HG02642 (cell line): ENCODE data around the gene TEDC2.
"Not testable (repeated sequence)": the region's sequence is repeated elsewhere in the genome, so short reads cannot be mapped to it uniquely, and the experiment has no call there.

Experiments used
- ATAC-seq: cut with Tn5 transposase; IDR thresholded peaks from one replicate; pipeline ENCODE4 v1.9.1; 2021; ENCODE audit warnings: mild to moderate bottlenecking; ENCODE audit not compliant: unreplicated experiment, poor library complexity

TEDC2 gene

DNA sequence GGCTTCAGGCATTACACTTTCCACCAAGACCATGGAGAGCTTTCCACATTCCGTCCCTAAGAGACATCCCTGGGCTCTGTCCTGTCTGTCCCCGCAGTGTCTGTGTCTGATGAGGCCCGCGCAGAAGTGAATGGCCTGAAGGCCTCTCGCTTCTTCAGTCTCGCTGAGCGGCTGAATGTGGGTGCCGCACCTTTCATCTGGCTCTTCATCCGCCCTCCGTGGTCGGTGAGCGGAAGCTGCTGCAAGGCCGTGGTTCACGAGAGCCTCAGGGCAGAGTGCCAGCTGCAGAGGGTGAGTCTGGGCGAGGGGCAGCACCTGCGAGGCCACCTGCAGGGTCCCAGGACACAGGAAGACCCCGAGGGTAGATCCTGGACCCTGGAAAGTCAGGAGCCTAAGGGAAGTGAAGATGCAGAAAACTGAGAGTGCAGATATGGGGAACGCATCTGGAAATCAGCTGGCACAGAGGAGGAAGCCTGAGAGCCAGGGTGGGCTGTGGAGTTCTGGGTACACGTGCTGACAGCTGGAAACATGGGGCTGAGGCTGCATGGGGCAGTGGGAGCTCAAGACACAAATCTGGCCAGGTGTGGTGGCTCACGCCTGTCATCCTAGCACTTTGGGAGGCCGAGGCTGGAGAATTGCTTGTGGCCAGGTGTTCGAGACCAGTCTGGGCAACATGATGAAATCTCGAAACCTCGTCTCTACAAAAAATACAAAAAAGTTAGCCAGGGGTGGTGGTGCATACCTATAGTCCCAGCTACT is 22.7 kb upstream of the TEDC2 start:
- ATAC-seq, result no peak

DNA sequence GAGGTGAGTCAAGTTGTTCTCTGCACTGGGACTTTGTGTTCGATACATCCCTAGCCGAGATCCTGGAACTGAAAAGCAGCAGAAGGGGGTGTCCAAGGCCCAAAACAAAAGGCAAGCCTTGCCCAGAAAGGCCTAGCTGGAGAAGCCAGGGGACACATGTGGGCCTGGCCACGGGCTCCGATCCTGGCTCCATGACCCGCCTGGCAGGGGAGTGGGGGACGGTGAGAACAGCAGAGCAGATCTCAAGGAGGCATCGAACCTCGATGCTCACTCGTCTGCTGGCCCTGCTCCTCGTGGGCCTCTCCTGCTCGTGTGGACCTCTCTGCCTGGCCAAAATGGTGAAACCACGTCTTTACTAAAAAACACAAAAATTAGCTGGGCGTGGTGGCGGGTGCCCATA is 21.8 kb upstream of the TEDC2 start:
- ATAC-seq, result no peak

DNA sequence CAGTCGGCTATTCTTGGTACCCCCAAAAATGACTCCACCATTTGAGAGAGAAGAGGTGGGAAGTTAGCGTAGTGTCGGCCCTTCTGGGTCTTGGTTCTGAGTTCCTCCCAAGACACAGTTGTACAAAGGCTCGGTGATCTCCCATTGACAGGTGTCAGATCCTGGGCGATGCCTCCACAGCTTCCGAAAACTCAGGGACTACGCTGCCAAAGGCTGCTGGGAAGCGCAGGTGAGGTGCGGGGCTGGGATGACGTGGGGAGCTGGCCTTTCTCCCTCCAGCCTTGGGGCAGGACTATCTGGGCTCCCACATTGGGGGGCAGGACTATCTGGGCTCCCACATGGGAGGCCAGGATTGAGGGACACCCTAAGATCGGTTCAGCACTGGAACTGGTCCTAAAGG is 20.3 kb upstream of the TEDC2 start:
- no peak for ATAC-seq

DNA sequence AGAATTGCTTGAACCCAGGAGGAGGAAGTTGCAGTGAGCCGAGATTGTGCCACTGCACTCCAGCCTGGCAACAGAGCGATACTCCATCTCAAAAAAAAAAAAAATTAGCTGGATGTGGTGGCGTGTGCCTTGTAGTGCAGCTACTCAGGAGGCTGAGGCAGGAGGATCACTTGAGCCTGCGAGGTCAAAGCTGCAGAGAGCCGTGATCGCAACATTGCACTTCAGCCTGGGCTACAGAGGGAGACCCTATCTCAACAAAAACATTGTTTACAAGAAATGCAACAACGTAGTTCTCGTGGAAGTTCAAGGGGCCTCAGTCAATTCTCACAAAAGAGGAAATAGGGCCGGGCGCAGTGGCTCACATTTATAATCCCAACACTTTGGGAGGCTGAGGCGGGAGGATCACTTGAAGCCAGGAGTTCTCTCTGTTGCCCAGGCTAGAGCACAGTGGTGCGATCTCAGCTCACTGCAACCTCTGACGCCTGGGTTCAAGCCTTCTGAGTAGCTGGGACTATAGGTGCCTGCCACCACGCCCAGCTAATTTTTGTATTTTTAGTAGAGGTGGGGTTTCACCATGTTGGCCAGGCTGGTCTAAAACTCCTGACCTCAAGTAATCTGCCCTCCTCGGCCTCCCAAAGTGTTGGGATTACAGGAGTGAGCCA is 18.6 kb upstream of the TEDC2 start:
- not testable (repeated sequence) for ATAC-seq

DNA sequence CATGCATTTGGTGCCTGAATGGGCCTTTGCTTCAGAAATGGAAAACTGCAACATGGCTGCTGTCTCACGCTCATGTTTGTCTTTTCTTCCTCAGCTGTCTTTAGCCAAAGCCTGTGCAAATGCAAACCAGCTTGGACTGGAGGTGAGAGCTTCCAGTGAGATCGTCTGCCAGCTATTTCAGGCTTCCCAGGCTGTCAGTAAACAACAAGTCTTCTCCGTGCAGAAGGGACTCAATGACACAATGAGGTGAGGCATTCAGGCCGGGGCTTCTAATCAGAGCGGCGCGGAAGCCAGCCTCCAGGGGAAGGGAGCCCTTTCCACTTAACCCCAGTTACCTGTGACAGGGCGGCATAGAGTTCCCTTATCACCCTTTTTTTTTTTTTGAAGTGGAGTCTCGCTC is 16.4 kb upstream of the TEDC2 start:
- ATAC-seq, result no peak

DNA sequence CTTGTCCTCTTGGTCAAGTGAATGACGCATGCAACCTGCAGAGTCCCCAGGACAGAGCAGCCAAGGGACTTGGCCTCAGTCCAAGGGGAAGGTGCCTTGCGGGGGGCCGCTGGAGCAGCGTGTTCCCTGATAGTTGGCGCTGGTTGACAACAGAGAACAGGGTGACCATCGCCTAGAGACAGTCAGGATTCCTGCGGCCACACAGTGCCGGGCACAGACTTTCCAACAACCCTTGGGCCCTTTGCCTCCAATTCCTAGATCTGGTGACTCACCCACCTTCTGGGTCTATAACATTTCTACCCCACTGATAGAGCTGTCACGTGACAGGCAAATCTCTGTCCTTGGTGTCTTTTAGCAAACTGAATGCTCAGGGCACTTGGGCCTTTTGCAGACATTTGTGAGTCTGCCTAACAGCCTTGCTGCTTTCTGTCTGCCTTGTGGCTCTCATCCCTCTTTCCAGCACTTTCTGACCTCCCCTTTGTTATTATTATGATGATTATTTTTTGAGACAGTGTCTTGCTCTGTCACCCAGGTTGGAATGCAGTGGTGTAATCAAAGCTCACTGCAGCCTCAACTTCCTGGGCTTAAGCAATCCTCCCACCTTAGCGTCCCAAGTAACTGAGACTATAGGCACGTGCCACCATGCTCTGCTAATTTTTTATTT is 11.9 kb upstream of the TEDC2 start:
- no peak for ATAC-seq

DNA sequence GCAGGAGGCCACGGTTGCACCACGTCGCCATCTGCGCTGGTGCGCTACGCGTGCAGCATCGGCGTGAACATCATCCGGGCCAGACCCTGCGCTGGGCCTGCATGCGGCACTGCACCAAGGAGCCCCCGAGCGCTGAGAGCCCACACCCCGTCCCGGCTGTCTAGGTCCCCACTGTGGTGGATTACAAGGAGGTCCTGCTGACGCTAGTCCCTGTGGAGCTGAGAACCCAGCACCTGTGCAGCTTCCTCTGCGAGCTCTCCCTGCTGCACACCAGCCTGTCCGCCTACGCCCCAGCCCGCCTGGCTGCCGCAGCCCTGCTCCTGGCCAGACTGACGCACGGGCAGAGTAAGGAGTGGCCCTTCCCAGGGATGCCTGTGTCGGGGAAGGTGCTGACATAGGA is 10.8 kb upstream of the TEDC2 start:
- no peak for ATAC-seq

DNA sequence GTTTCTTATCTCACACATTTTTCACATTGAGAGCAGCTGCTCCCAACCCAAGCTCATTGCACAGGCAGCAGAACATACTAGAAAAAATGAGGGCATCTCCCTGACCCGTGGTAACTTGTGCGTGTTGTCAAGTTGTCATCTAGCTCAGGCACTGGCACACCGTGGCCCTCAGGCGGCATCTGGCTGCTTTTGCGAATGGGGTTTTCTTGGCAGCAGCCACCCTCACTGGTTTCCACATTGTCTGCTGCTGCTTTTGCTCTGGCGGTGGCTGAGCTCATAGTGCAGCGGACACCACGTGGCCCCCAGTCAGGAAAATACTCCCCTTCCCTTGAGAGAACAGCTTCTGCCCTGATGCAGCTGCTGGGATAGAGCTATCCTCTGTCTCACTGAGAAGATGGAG is 9.4 kb upstream of the TEDC2 start:
- no peak for ATAC-seq

DNA sequence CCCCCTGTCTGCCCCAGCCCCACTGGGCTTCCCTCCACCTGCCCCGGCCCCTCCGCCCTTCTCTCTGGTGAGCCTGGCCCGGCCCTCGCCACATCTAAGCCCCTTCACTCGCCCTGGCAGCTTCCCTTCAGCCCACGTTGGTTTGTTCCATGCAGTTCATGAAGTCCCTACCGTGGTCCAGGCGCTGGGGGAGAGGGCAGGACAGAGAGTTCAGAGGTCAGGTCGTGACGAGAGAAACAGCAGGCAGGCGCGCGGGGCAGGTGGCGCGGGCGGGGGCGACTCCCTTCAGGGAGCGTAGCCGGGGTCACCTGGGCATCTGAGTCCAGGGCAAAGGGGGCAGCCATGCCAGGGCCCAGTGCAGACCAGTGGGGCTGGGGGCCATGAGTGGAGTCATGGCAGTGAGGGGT is 8.9 kb upstream of the TEDC2 start:
- no peak for ATAC-seq

DNA sequence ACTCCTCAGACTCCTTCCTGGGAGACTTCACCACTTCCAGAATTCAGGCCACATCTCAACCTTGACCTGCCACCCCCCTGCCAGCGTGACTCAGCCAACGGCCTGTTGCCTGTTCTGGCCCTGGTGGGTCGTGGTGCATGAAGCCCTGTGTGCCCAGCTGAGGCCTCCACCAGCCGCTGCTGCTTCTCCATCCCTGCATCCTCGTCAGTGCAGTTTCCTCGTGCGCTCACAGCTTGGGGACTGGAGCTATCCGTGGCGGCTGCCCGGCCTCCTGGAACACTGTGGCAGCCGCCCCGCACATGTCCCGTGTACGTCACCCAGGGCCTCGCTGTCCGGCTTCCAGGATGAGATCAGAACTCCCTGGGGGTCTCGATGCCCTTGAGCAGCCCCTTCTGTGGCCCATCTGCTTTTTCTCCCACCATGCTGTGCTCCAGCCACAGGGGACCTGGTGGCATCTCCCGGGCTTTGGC is 8.0 kb upstream of the TEDC2 start:
- ATAC-seq, result no peak

DNA sequence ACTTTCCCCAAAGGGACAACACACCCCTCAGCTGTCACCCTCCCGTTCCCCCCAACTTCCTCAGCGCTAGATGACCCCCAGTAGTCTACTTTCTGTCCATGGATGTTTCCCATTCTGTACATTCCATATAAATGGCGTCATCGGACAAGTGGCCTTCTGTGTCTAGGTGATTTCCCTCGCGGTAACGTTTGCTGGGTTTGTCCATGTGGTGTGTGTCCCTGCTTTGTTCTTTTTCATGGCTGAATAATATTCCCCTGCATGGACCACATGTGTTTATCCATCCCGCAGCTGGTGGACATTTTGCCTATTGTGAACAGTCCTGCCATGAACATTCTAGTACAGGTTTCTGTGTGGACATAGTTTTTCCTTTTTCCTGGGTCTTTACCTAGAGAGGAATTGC is 7.3 kb upstream of the TEDC2 start:
- ATAC-seq, result no peak

DNA sequence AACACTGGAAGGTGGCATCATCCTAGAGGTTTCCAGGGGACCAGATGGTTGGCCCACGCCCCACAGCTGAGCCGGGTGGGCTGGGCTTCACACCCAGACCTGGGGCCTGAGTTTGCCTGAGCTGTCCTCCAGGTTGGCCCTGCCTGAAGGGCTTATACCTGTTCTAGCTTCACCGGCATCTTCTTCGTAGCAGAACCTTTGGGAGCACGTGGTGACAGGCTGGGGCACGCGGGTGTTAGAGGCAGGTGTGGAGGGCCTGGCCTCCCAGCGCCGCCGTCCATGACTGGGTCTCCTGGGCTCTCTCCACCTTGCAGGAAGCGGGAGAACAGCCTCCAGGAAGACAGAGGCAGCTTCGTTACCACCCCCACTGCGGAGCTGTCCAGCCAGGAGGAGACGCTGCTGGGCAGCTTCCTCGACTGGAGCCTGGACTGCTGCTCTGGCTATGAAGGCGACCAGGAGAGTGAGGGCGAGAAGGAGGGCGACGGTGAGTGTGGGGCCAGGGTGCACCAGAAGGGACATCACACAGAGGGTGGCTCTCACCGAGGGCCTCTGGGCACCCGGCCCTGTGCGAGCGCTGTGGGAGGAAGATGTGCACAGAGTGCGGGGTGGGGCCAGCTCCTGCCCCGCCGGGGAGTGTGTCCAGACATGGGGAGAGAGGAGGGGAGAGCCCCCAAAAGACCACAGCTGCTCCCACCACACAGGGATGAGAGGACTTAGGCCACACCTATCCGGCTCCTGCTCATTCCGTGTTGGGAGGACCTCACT is 4.6 kb upstream of the TEDC2 start:
- ATAC-seq, result no peak

DNA sequence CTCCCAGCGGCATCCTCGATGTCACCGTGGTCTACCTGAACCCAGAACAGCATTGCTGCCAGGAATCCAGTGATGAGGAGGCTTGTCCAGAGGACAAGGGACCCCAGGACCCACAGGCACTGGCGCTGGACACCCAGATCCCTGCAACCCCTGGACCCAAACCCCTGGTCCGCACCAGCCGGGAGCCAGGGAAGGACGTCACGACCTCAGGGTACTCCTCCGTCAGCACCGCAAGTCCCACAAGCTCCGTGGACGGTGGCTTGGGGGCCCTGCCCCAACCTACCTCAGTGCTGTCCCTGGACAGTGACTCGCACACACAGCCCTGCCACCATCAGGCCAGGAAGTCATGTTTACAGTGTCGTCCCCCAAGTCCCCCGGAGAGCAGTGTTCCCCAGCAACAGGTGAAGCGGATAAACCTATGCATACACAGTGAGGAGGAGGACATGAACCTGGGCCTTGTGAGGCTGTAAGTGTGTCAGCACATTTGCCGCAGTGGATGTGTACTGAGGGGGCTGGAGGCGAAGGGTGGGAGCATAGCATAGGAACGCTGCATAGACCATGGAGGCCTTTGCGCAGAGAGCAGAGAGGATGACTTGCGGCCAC is 3.3 kb upstream of the TEDC2 start:
- ATAC-seq, result no peak

DNA sequence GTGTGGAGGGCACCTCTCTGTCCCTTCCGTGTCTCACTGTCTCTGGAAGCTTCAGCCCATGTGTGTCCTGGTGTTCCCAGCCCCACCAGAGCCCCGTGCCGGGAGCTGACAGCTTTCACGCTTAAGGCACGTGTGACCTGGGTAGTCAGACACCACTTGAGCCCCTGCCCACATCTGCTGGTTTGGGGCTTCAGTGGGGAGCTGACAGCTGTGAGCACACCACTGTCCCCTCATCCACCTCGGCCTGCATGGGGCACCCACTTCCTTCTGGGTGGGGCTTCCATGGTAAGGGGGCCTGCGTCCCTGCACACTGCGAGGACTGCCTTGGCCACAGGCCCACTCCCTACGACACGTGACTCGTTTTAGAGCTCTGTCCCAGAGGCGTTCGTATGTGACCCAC is 2.6 kb upstream of the TEDC2 start:
- no peak for ATAC-seq

DNA sequence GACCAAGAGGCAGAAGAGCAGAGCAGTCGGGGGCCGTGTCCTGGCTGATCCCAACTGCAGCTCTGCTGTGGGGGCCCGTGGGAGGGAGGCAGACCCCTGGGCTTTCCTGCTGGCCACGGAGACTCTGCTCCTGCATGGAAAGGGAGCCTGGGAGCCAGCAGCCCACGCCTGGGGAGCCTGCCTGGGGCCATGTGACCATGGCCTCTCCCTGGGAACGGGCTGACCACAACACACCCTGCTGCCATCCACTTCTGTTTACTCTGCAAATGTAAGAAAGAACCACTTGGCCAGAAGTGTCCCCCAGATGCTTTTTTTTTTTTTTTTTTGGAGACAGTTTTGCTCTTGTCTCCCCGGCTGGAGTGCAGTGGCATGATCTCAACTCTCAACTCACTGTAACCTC is 2.0 kb upstream of the TEDC2 start:
- ATAC-seq, result no peak

DNA sequence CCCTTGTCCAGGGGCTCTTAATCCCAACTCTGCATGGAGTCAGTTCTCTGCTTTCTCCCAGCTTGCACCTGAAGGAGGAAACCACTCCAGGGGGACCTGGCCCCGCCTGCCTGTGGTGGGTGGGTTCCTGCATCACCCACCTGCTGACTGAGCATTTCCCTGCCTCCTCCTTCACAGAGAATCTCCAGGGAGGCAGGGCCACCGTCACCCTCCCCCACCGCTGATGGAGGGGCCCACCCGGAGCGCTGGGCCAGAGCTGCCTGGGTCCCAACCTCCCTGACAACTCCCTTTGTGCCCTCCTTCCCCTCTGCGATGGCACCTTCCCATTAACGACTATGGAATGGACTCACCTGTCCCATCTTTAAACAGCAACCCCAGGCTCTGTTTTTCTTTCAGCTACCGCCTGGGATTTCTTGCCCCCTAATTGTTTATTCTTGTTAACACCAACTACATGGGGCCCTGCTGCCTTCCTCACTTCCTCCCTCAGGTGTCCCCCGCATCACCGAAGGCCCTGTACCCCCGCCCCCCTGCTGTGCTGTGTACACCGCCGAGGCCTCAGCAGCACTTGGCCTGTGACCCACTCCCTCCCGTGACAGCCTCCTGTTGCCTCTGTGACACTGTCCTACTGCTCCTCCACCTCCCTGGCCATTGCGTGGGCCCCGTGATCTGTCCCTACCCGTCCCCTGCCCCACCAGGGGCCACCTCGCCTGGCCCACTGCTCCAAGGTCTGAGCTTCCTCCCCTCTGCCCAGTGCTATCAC is 842 bp upstream of the TEDC2 start:
- ATAC-seq, result no peak

DNA sequence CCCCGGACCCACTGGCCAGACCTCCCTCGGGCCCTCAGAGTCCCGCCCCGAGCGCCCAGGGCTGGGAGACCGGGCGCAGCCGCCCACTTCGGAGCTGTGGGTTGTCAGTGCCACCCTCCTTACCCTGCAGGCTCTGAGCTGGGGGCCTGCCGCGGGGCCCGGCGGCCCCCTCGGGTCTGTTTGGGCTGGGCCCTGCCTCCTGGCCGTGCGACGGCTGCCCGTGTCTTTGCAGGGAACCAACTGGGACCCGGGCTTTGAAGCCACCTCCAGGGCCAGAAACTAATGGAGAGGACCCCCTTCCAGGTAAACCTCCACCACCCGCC is 443 bp downstream of the TEDC2 start:
- ATAC-seq, result no peak

DNA sequence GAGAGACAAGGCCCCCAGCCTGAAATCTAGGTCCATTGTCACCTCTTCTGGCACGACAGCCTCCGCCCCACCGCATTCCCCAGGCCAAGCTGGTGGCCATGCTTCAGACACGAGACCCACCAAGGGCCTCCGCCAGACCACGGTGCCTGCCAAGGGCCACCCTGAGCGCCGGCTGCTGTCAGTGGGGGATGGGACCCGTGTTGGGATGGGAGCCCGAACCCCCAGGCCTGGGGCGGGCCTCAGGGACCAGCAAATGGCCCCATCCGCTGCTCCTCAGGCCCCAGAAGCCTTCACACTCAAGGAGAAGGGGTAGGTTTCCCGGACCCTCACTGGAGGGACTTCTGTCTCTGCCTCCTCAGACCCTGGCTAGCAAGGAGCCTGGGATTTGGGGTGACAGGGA is 1.0 kb downstream of the TEDC2 start:
- no peak for ATAC-seq

DNA sequence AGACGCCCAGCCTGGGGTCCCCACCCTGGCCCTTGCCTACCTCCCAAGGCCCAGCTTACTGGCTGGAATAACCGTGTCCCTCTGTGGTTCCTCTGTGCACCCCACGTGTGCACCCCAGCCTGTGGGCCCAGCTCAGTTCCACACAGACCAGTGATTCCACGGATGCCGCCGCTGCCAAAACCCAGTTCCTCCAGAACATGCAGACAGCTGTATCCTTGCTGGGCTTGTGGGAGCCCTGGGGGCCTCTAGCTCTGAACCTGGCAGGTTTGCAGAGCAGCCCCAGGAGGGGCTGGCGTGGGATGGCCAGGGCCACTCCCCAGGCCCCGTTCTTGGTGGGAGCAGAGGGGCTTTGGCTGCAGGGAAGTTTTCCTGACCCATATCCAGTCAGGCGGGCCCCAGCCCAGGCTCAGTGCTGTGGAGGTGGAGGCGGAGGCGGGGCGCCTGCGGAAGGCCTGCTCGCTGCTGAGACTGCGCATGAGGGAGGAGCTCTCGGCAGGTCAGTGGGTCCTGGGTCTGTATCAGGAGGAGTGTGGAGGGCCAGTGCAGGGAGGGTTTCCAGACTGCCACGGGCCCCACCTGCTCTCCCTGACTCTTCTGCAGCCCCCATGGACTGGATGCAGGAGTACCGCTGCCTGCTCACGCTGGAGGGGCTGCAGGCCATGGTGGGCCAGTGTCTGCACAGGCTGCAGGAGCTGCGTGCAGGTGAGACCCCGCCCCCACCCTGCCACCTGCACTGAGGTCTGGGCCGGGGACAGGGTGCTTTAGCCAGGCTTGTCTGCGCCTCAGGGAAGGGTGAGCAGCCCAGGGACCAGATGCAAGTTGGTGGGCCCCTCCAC is 2.3 kb downstream of the TEDC2 start:
- no peak for ATAC-seq
